ENCODE measurements around the gene LRRC45.

The LRRC45 gene

DNA sequence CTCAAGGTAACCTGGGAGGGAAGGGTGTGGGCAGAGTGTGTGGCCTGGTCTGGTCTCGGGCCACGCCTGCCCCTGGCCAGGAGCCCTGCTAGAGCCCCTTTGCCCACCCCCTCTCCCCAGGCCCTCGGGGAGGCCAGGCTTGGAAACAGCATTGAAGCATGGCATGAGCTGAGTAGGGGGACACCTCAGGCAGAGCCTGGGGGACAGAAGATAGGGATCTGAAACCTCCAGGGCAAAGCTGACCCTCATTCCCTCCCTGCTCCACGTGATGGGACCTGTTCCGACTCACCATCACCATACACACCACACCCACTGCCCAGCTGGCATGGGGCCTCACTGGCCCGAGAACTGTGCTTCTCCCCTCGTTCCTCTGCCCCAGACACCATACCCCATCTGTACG, 26.0 kb downstream of the LRRC45 start:
- no peak for DNase-seq (ENCODE audit: low read depth in 1 of 2, low spot score in 1 of 2)
- TF ChIP-seq, protein P1, sequence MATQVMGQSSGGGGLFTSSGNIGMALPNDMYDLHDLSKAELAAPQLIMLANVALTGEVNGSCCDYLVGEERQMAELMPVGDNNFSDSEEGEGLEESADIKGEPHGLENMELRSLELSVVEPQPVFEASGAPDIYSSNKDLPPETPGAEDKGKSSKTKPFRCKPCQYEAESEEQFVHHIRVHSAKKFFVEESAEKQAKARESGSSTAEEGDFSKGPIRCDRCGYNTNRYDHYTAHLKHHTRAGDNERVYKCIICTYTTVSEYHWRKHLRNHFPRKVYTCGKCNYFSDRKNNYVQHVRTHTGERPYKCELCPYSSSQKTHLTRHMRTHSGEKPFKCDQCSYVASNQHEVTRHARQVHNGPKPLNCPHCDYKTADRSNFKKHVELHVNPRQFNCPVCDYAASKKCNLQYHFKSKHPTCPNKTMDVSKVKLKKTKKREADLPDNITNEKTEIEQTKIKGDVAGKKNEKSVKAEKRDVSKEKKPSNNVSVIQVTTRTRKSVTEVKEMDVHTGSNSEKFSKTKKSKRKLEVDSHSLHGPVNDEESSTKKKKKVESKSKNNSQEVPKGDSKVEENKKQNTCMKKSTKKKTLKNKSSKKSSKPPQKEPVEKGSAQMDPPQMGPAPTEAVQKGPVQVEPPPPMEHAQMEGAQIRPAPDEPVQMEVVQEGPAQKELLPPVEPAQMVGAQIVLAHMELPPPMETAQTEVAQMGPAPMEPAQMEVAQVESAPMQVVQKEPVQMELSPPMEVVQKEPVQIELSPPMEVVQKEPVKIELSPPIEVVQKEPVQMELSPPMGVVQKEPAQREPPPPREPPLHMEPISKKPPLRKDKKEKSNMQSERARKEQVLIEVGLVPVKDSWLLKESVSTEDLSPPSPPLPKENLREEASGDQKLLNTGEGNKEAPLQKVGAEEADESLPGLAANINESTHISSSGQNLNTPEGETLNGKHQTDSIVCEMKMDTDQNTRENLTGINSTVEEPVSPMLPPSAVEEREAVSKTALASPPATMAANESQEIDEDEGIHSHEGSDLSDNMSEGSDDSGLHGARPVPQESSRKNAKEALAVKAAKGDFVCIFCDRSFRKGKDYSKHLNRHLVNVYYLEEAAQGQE (IDR thresholded peaks at IDR 0.05; ENCODE audit: insufficient replicate concordance, low read depth): no peak
- no peak for TF ChIP-seq POLR2AphosphoS5 (IDR thresholded peaks at IDR 0.05; ENCODE audit: low read depth)
- TF ChIP-seq GABPA (IDR thresholded peaks at IDR 0.05; ENCODE audit: low read depth): no peak
- TF ChIP-seq SPI1 (IDR thresholded peaks at IDR 0.05; ENCODE audit: borderline replicate concordance, low read depth): no peak
- TF ChIP-seq, protein P2, sequence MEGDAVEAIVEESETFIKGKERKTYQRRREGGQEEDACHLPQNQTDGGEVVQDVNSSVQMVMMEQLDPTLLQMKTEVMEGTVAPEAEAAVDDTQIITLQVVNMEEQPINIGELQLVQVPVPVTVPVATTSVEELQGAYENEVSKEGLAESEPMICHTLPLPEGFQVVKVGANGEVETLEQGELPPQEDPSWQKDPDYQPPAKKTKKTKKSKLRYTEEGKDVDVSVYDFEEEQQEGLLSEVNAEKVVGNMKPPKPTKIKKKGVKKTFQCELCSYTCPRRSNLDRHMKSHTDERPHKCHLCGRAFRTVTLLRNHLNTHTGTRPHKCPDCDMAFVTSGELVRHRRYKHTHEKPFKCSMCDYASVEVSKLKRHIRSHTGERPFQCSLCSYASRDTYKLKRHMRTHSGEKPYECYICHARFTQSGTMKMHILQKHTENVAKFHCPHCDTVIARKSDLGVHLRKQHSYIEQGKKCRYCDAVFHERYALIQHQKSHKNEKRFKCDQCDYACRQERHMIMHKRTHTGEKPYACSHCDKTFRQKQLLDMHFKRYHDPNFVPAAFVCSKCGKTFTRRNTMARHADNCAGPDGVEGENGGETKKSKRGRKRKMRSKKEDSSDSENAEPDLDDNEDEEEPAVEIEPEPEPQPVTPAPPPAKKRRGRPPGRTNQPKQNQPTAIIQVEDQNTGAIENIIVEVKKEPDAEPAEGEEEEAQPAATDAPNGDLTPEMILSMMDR (IDR thresholded peaks at IDR 0.05; ENCODE audit: insufficient read depth, low read length): no peak
- no peak overlapping the region for H3K27ac ChIP-seq (replicated peaks)
- H3K4me3 ChIP-seq (replicated peaks; ENCODE audit: insufficient read depth, low read length): no peak overlapping the region
- no peaks in the 10 kb centered on the region for H3K27me3 ChIP-seq (ENCODE audit: insufficient read depth, poor library complexity, severe bottlenecking)

DNA sequence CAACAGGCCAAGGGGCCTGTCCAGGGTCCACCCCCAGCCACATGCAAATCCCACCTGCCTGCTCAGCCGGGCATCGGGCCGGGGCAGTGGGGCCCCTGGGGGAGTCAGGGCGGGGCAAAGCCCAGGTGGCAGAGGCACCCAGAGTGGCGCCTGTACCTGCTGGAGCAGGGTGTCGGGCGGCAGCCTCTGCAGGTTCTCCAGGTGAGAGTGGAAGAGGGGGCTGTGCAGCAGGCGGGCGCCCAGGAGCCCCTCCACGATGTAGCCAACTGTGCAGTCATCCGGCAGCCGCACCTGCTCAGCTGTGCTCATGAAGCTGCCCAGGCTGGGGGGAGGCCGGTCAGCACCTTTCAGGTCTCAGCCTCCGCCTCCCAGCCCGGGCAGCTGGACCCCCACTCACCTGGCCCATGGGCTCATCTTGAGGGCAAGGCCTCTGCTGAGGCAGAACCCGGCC, 26.4 kb downstream of the LRRC45 start:
- no peak for DNase-seq (ENCODE audit: low read depth in 1 of 2, low spot score in 1 of 2)
- TF ChIP-seq POLR2AphosphoS5 (IDR thresholded peaks at IDR 0.05; ENCODE audit: low read depth): no peak
- TF ChIP-seq SPI1 (IDR thresholded peaks at IDR 0.05; ENCODE audit: borderline replicate concordance, low read depth): no peak
- TF ChIP-seq, protein P2 (IDR thresholded peaks at IDR 0.05; ENCODE audit: insufficient read depth, low read length): no peak
- TF ChIP-seq GABPA (IDR thresholded peaks at IDR 0.05; ENCODE audit: low read depth): no peak
- no peak overlapping the region for H3K27ac ChIP-seq (replicated peaks)
- no peak overlapping the region for H3K4me3 ChIP-seq (replicated peaks; ENCODE audit: insufficient read depth, low read length)
- H3K27me3 ChIP-seq (ENCODE audit: insufficient read depth, poor library complexity, severe bottlenecking): no peaks in the 10 kb centered on the region

DNA sequence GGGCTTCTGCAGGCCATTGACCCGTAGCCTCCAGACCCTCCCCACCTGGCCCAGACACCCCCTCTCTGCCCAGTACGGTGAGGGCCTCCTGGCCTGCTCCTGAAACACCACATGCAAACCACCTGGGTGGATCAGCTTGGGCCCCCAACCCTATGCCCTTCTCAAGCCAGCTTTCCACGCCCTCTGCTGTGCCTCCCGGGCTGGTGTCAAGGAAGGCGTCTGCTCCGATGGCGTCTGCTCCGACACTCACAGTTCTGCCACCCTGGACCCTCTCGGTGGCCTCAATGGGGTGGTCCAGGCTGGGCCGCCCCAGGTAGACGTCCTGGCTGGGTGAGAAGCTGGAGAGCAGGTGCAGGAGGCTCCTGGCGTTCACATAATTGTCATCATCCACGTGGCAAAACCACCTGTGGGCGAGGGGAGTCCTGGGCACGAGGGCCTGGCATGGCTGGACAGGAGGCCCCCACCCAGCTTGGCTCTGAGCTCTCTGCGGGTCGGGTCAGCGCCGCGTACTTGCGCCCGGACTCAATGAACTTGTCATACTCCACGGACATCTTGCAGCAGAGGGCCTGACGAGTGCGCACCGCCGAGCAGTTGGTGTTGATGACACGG, 27.2 kb downstream of the LRRC45 start:
- H3K4me3 ChIP-seq (replicated peaks; ENCODE audit: insufficient read depth, low read length): no peak overlapping the region
- no peaks in the 10 kb centered on the region for H3K27me3 ChIP-seq (ENCODE audit: insufficient read depth, poor library complexity, severe bottlenecking)
- no peak for DNase-seq (ENCODE audit: low read depth in 1 of 2, low spot score in 1 of 2)
- H3K27ac ChIP-seq (replicated peaks): no peak overlapping the region
- no peak for TF ChIP-seq GABPA (IDR thresholded peaks at IDR 0.05; ENCODE audit: low read depth)
- TF ChIP-seq, protein P1 (IDR thresholded peaks at IDR 0.05; ENCODE audit: insufficient replicate concordance, low read depth): no peak
- TF ChIP-seq SPI1 (IDR thresholded peaks at IDR 0.05; ENCODE audit: borderline replicate concordance, low read depth): no peak
- TF ChIP-seq, protein P2 (IDR thresholded peaks at IDR 0.05; ENCODE audit: insufficient read depth, low read length): no peak
- TF ChIP-seq POLR2AphosphoS5 (IDR thresholded peaks at IDR 0.05; ENCODE audit: low read depth): no peak

Measured in HL-60 (cell line).